Transverse colon (tissue), 4 donors: ENCODE measurements around the gene GDF11. TPM values are rescaled to one million over a fixed set of nuclear protein-coding genes. Genes with fewer than 3 reads are reported as not detected.

Experiments
- DNase-seq: peaks from one replicate; pipeline ENCODE4 v3.0.0-alpha.2; 2019
- H3K27ac ChIP-seq, 4 donors: fragments of 200-600 bp; sonication (generic); 2 replicates each; pipeline ENCODE4 v1.5.1; 2016 to 2018; ENCODE audit warnings: inconsistent platforms in 4 of 4
- H3K27me3 ChIP-seq: fragments of 200-600 bp; sonication (generic); 2 replicates; pipeline ENCODE4 v1.5.1; 2017; ENCODE audit warnings: inconsistent platforms
- H3K36me3 ChIP-seq, 4 donors: fragments of 200-600 bp; sonication (generic); 2 replicates each; pipeline ENCODE4 v1.5.1; 2017 to 2019; ENCODE audit warnings: inconsistent platforms in 4 of 4
- H3K4me1 ChIP-seq, 4 donors: fragments of 200-600 bp; sonication (generic); 2 replicates each; pipeline ENCODE4 v1.5.1; 2017 to 2020; ENCODE audit warnings: inconsistent platforms in 4 of 4
- H3K4me3 ChIP-seq, 4 donors: fragments of 200-600 bp; sonication (generic); 1 replicate in 1 of 4; 2 replicates in 3 of 4; pipeline versions ENCODE4 v1.5.1 to v1.6.1; 2017 to 2019; ENCODE audit warnings: inconsistent platforms in 4 of 4
- H3K9me3 ChIP-seq, 2 donors: fragments of 200-600 bp; sonication (generic); 2 replicates each; pipeline ENCODE4 v1.5.1; 2017 to 2019; ENCODE audit warnings: inconsistent platforms in 2 of 2
- CTCF ChIP-seq, 5 experiments: fragments of 200-600 bp in 3 of 5; fragments of 450-650 bp in 2 of 5; sonication (generic) in 3 of 5; IDR thresholded peaks; 1 replicate in 2 of 5; 2 replicates in 3 of 5; pipeline ENCODE4 v1.5.1; 2016 to 2017; ENCODE audit warnings: antibody characterized with exemption in 5 of 5, inconsistent platforms in 3 of 5, mild to moderate bottlenecking in 2 of 5, moderate library complexity in 1 of 5
- EP300 ChIP-seq: sonication (generic); formaldehyde crosslinking; IDR thresholded peaks from one replicate; pipeline ENCODE4 v1.6.1; 2017; ENCODE audit warnings: antibody characterized with exemption, low read depth
- POLR2A ChIP-seq: fragments of 450-650 bp; IDR thresholded peaks from one replicate; pipeline ENCODE4 v1.6.1; 2016; ENCODE audit warnings: antibody characterized with exemption, mild to moderate bottlenecking, moderate library complexity
- POLR2AphosphoS5 ChIP-seq, 3 donors: sonication (generic); formaldehyde crosslinking; IDR thresholded peaks; one replicate each; pipeline ENCODE4 v1.6.1; 2016; ENCODE audit warnings: antibody characterized with exemption in 3 of 3
- WGBS, 2 donors: methylation state at CpG; one replicate each; pipeline ENCODE4 v1.1.5; 2018; ENCODE audit warnings: low coverage in 1 of 2; 5-methylcytosine and 5-hydroxymethylcytosine counted together
- in situ Hi-C, 4 donors: fragments of 200-750 bp; cut with MboI; loops; one replicate each; pipeline versions ENCODE4 v1.15.0 to v1.15.1; 2017; ENCODE audit warnings: low sequenced_read_pairs in 3 of 4, low pct_ligation_motif_present in 1 of 4, low pct_unique_long_range_greater_than_20kb in 1 of 4
- intact Hi-C: fragments of 100-400 bp; cut with DNase I; formaldehyde crosslinking; loops from one replicate; pipeline ENCODE4 v1.15.1; 2023; ENCODE audit warnings: low total_unique reads
- total RNA-seq, 4 donors: library from RNA; depleted of rRNA; stranded (reverse); fragments of >200 nt; gene quantifications; one replicate each; pipeline ENCODE4 v1.1.0, GENCODE V29; 2016

Gene GDF11
- total RNA-seq, 4 donors from 2014 or later, result 0.37 to 1.7 (median 0.60) TPM

- H3K4me3 ChIP-seq, result no peak overlapping the region
- no peaks in the 10 kb centered on the region for H3K27me3 ChIP-seq
- DNase-seq, result no peak
- H3K36me3 ChIP-seq, result no peaks in the 10 kb centered on the region
- intact Hi-C loops, result no loop called here
- no peaks in the 10 kb centered on the region for H3K9me3 ChIP-seq
- no peak for TF ChIP-seq POLR2AphosphoS5 (IDR thresholded peaks at IDR 0.05)
- TF ChIP-seq EP300, result no peak
- TF ChIP-seq POLR2A, result no peak
- TF ChIP-seq CTCF (IDR thresholded peaks at IDR 0.05), result no peak
- H3K27ac ChIP-seq, result no peak overlapping the region
- peaks cover 12 to 34% (median 22%) of the 10 kb centered on the region in 4 donors for H3K4me1 ChIP-seq
- in situ Hi-C loops, result loop anchor here in 3 of 4 donors (5.0 to 10.0 kb wide), 3 partner anchors 82 to 202 kb away; partner anchors contain the start of genes DGKA (in 1 of the 3), ORMDL2 (in 1 of the 3), PYM1 (in 1 of the 3) and SARNP (in 1 of the 3)
- WGBS, 2 donors, result 85% methylated on average over 14 of the region's 14 CpGs; no CpG with 5 or more reads in 1 of the 2 donors
Observed at GRCh38 chr12:55733021-55733555, 9.8 kb upstream of the GDF11 start.

GRCh38 chr12:55733858-55734257 is 9.1 kb upstream of the GDF11 start:
- DNase-seq, result no peak
- H3K9me3 ChIP-seq, result no peaks in the 10 kb centered on the region
- no peaks in the 10 kb centered on the region for H3K27me3 ChIP-seq
- intact Hi-C loops (no loop called here), in situ Hi-C loops (loop anchor here in 3 of 4 donors (5.0 to 10.0 kb wide), 3 partner anchors 81 to 201 kb away; partner anchors contain the start of genes DGKA (in 1 of the 3), ORMDL2 (in 1 of the 3), PYM1 (in 1 of the 3) and SARNP (in 1 of the 3))
- 68 to 100% methylated on average over 1 to 2 of the region's 2 CpGs for WGBS, 2 donors
- TF ChIP-seq CTCF (IDR thresholded peaks at IDR 0.05) (no peak), POLR2AphosphoS5 (IDR thresholded peaks at IDR 0.05) (no peak), EP300 (no peak), POLR2A (no peak)
- no peak overlapping the region for H3K27ac ChIP-seq
- no peak overlapping the region for H3K4me3 ChIP-seq
- peaks cover 12 to 40% (median 28%) of the 10 kb centered on the region in 4 donors for H3K4me1 ChIP-seq
- H3K36me3 ChIP-seq, result no peaks in the 10 kb centered on the region

- 88% methylated on average over 3 of the region's 3 CpGs; no CpG with 5 or more reads in 1 of the 2 donors for WGBS, 2 donors
- Histone ChIP-seq H3K9me3 (no peaks in the 10 kb centered on the region), H3K4me3 (no peak overlapping the region), H3K27ac (no peak overlapping the region), H3K27me3 (no peaks in the 10 kb centered on the region), H3K36me3 (no peaks in the 10 kb centered on the region), H3K4me1 (peaks cover 12 to 40% (median 28%) of the 10 kb centered on the region in 4 donors)
- intact Hi-C loops, result no loop called here
- no peak for TF ChIP-seq POLR2AphosphoS5 (IDR thresholded peaks at IDR 0.05)
- TF ChIP-seq POLR2A, result no peak
- TF ChIP-seq CTCF (IDR thresholded peaks at IDR 0.05), result no peak
- no peak for TF ChIP-seq EP300
- DNase-seq, result no peak
- in situ Hi-C loops, result loop anchor here in 3 of 4 donors (5.0 to 10.0 kb wide), 3 partner anchors 80 to 200 kb away; partner anchors contain the start of genes DGKA (in 1 of the 3), ORMDL2 (in 1 of the 3), PYM1 (in 1 of the 3) and SARNP (in 1 of the 3)
Observed at GRCh38 chr12:55734595-55734994, 8.3 kb upstream of the GDF11 start.

GRCh38 chr12:55736076-55736475 is 6.8 kb upstream of the GDF11 start:
- no peaks in the 10 kb centered on the region for H3K36me3 ChIP-seq
- H3K27me3 ChIP-seq, result no peaks in the 10 kb centered on the region
- H3K4me3 ChIP-seq, result no peak overlapping the region
- intact Hi-C loops (no loop called here), in situ Hi-C loops (loop anchor here in 2 of 4 donors (10.0 kb wide), 2 partner anchors 79 to 199 kb away; partner anchors contain the start of genes DGKA (in 1 of the 2), ORMDL2 (in 1 of the 2) and SARNP (in 1 of the 2))
- H3K4me1 ChIP-seq, result peaks cover 7 to 25% (median 18%) of the 10 kb centered on the region in 4 donors
- 73 to 92% methylated on average over 2 to 3 of the region's 3 CpGs for WGBS, 2 donors
- no peak overlapping the region for H3K27ac ChIP-seq
- no peaks in the 10 kb centered on the region for H3K9me3 ChIP-seq
- TF ChIP-seq POLR2AphosphoS5 (IDR thresholded peaks at IDR 0.05) (no peak), EP300 (no peak), POLR2A (no peak), CTCF (IDR thresholded peaks at IDR 0.05) (no peak)
- no peak for DNase-seq
